ENCODE data around the gene RASAL2.

- no peak for TF ChIP-seq CTCF (conservative IDR thresholded peaks at IDR 0.05 in 1 of 2, IDR thresholded peaks at IDR 0.05 in 1 of 2; ENCODE audit: low read depth in 1 of 2, low read length in 2 of 2)
- TF ChIP-seq EZH2 (IDR thresholded peaks at IDR 0.05; ENCODE audit: low read length, missing control alignments): no peak
These were observed 313.8 kb downstream of the RASAL2 start for GRCh38 chr1:178407655-178408054.
